ENCODE data around the gene NDRG4.

NDRG4 gene

GRCh38 chr16:58515125-58515870, 15.4 kb downstream of the NDRG4 start, which contains the start of gene SETD6:
Gene SETD6, plus strand, starts transcription at chr16:58515517. Its CDS starts 21 bp downstream, at chr16:58515538.
- Histone ChIP-seq H3K4me3 (ENCODE audit: low read length) (peak within 1 kb of the TSS; percentile 97), H3K4me2 (ENCODE audit: low read length) (peak within 1 kb of the TSS; percentile 95), H3K9me2 (replicated peaks; ENCODE audit: control insufficient read depth, low read length) (no peaks in the 10 kb centered on the region), H3K27me3 (ENCODE audit: control insufficient read depth, low read length) (no peaks in the 10 kb centered on the region), H3K9me3 (ENCODE audit: control insufficient read depth, insufficient read depth, low read length) (no peaks in the 10 kb centered on the region), H3K4me1 (ENCODE audit: control insufficient read depth, low read length) (peaks cover 49% of the 10 kb centered on the region), H3K79me2 (ENCODE audit: control insufficient read depth, low read length) (peaks cover 65% of the 10 kb centered on the region), H3K27ac (ENCODE audit: low read depth, low read length) (peak within 1 kb of the TSS; percentile 62), H3F3A (ENCODE audit: control insufficient read depth, insufficient read depth) (peaks cover 41% of the 10 kb centered on the region), H3K36me3 (ENCODE audit: control insufficient read depth, low read length) (peaks cover 68% of the 10 kb centered on the region), H4K20me1 (ENCODE audit: control insufficient read depth, insufficient read depth, low read depth, low read length) (peaks cover 16% of the 10 kb centered on the region)
- TF ChIP-seq EZH2phosphoT487 (IDR thresholded peaks at IDR 0.05; ENCODE audit: borderline replicate concordance, low read length) (no peak), CTCF (IDR thresholded peaks at IDR 0.05; ENCODE audit: low read depth, low read length, poor library complexity, severe bottlenecking) (no peak)

GRCh38 chr16:58515871-58516767, 16.2 kb downstream of the NDRG4 start:
- H3K79me2 ChIP-seq (ENCODE audit: control insufficient read depth, low read length) = peaks cover 67% of the 10 kb centered on the region
- H3K27me3 ChIP-seq (ENCODE audit: control insufficient read depth, low read length) = no peaks in the 10 kb centered on the region
- H3F3A ChIP-seq (ENCODE audit: control insufficient read depth, insufficient read depth) = peaks cover 47% of the 10 kb centered on the region
- H4K20me1 ChIP-seq (ENCODE audit: control insufficient read depth, insufficient read depth, low read depth, low read length) = peaks cover 15% of the 10 kb centered on the region
- peaks cover 49% of the 10 kb centered on the region for H3K4me1 ChIP-seq (ENCODE audit: control insufficient read depth, low read length)
- TF ChIP-seq CTCF (IDR thresholded peaks at IDR 0.05; ENCODE audit: low read depth, low read length, poor library complexity, severe bottlenecking) (no peak), EZH2phosphoT487 (IDR thresholded peaks at IDR 0.05; ENCODE audit: borderline replicate concordance, low read length) (no peak)
- peak overlapping the region; percentile 97 for H3K4me3 ChIP-seq (ENCODE audit: low read length)
- no peaks in the 10 kb centered on the region for H3K9me2 ChIP-seq (replicated peaks; ENCODE audit: control insufficient read depth, low read length)
- peak overlapping the region; percentile 62 for H3K27ac ChIP-seq (ENCODE audit: low read depth, low read length)
- peak overlapping the region; percentile 95 for H3K4me2 ChIP-seq (ENCODE audit: low read length)
- peaks cover 74% of the 10 kb centered on the region for H3K36me3 ChIP-seq (ENCODE audit: control insufficient read depth, low read length)
- no peaks in the 10 kb centered on the region for H3K9me3 ChIP-seq (ENCODE audit: control insufficient read depth, insufficient read depth, low read length)

GRCh38 chr16:58516768-58517107, 16.8 kb downstream of the NDRG4 start:
- no peak overlapping the region for H3K27ac ChIP-seq (ENCODE audit: low read depth, low read length)
- peaks cover 50% of the 10 kb centered on the region for H3F3A ChIP-seq (ENCODE audit: control insufficient read depth, insufficient read depth)
- H3K4me3 ChIP-seq (ENCODE audit: low read length) = peak overlapping the region; percentile 97
- H3K9me3 ChIP-seq (ENCODE audit: control insufficient read depth, insufficient read depth, low read length) = no peaks in the 10 kb centered on the region
- peaks cover 75% of the 10 kb centered on the region for H3K36me3 ChIP-seq (ENCODE audit: control insufficient read depth, low read length)
- H4K20me1 ChIP-seq (ENCODE audit: control insufficient read depth, insufficient read depth, low read depth, low read length) = peaks cover 9% of the 10 kb centered on the region
- peak overlapping the region; percentile 81 for H3K4me2 ChIP-seq (ENCODE audit: low read length)
- peaks cover 46% of the 10 kb centered on the region for H3K4me1 ChIP-seq (ENCODE audit: control insufficient read depth, low read length)
- H3K9me2 ChIP-seq (replicated peaks; ENCODE audit: control insufficient read depth, low read length) = no peaks in the 10 kb centered on the region
- TF ChIP-seq CTCF (IDR thresholded peaks at IDR 0.05; ENCODE audit: low read depth, low read length, poor library complexity, severe bottlenecking) = no peak
- no peak for TF ChIP-seq EZH2phosphoT487 (IDR thresholded peaks at IDR 0.05; ENCODE audit: borderline replicate concordance, low read length)
- peaks cover 61% of the 10 kb centered on the region for H3K79me2 ChIP-seq (ENCODE audit: control insufficient read depth, low read length)
- no peaks in the 10 kb centered on the region for H3K27me3 ChIP-seq (ENCODE audit: control insufficient read depth, low read length)

All from DOHH2 (cell line).